ENCODE results near the gene RPAP2.

DNA sequence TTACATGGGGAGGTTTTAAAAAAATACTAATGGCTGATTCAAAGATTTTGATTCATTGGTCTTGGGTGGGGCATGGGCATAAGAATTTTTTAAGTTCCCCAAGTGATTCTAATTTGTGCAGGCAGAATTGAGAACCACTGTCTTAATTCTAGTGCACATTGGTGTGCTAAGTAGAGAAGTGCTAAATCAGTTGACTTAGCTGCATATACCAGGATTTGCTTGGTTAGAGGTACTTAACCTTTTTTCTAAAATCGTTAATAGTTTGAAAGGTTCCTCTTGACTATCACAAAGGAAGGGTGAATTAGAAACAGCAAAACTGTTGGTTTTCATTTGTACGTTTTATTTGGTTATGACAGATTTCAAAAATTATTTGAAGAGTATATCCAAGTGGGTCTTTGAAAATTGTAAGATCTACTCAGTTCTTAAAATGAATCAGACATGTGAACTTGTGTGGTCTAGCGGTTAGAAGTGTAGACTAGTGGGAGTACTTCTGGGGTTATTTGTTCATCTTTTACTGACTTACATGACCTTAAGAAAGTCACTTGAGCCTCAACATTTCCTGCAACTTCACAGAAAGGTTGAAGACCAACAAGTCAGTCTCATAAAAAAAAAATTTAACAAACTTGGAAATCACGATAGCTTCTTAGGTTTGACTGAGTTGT lies 66.7 kb downstream of the RPAP2 start:
- TF ChIP-seq, protein P1, sequence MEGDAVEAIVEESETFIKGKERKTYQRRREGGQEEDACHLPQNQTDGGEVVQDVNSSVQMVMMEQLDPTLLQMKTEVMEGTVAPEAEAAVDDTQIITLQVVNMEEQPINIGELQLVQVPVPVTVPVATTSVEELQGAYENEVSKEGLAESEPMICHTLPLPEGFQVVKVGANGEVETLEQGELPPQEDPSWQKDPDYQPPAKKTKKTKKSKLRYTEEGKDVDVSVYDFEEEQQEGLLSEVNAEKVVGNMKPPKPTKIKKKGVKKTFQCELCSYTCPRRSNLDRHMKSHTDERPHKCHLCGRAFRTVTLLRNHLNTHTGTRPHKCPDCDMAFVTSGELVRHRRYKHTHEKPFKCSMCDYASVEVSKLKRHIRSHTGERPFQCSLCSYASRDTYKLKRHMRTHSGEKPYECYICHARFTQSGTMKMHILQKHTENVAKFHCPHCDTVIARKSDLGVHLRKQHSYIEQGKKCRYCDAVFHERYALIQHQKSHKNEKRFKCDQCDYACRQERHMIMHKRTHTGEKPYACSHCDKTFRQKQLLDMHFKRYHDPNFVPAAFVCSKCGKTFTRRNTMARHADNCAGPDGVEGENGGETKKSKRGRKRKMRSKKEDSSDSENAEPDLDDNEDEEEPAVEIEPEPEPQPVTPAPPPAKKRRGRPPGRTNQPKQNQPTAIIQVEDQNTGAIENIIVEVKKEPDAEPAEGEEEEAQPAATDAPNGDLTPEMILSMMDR (conservative IDR thresholded peaks at IDR 0.05 in 1 of 2, IDR thresholded peaks at IDR 0.05 in 1 of 2; ENCODE audit: low read depth in 1 of 2, low read length in 2 of 2): no peak
- TF ChIP-seq EZH2 (IDR thresholded peaks at IDR 0.05; ENCODE audit: low read length, missing control alignments): no peak
